Cardiac ventricle fibroblast (primary cell): ENCODE results near the gene PARP11. TPM values are rescaled to one million over a fixed set of nuclear protein-coding genes. Genes with fewer than 3 reads are reported as not detected.

ENCODE experiments used
- total RNA-seq: library from RNA; depleted of rRNA; stranded (reverse); fragments of >200 nt; gene quantifications from 2 replicates; pipeline ENCODE4 v1.2.3, GENCODE V29; 2015

PARP11 gene
- total RNA-seq, result 4.5 and 6.2 TPM in 2 replicates

GRCh38 chr12:3872800-3873636 lies at the start of gene PARP11:
TSS of gene PARP11 (minus strand) at chr12:3873399. CDS start at chr12:3873229, 170 bp downstream.

Other genes with a start within 250 kb of the PARP11 start
- 4.2 and 6.5 TPM in 2 replicates for gene CRACR2A, start 120.3 kb downstream of the PARP11 start, total RNA-seq